Endothelial cell of umbilical vein (primary cell): Measurements from ENCODE around the gene ESAM. TPM values are rescaled to one million over a fixed set of nuclear protein-coding genes. Genes with fewer than 3 reads are reported as not detected.

Experiments used
- BruUV-seq: library from RNA; stranded (reverse); fragments of 400-500 nt; replicated peaks from 2 replicates; lab custom pipeline; 2021; lab: Mats Ljungman, UMichigan
- CTCF ChIA-PET: fragments of 300-600, 350-600 bp; sonication (Branson Sonifier 250); formaldehyde crosslinking; loops from one replicate; lab custom pipeline; 2021; ENCODE audit warnings: antibody characterized with exemption, inconsistent platforms; lab: Charles Lee
- POLR2A ChIA-PET: fragments of 300-600, 350-600 bp; sonication (Branson Sonifier 250); formaldehyde crosslinking; loops from one replicate; lab custom pipeline; 2021; ENCODE audit warnings: antibody characterized with exemption, inconsistent platforms; lab: Charles Lee
- DNase-seq: peaks from one replicate; pipeline ENCODE4 v3.0.0-alpha.2; 2011; ENCODE audit warnings: low read depth, low spot score
- FAIRE-seq: peaks from 2 replicates; lab custom pipeline; 2011; peaks lifted over from hg19 to GRCh38; lab: Jason Lieb, UNC
- H2AFZ ChIP-seq: 2 replicates; pipeline ENCODE4 v1.6.0; 2012; ENCODE audit warnings: low read depth, low read length, control low read depth, inconsistent platforms
- H3K27ac ChIP-seq: 2 replicates; pipeline ENCODE4 v1.5.1; 2011; ENCODE audit warnings: low read depth, mild to moderate bottlenecking, control low read depth, low read length, moderate library complexity; ENCODE audit not compliant: insufficient read depth
- H3K27me3 ChIP-seq, 2 experiments: 2 replicates each; pipeline versions ENCODE4 v1.6.0 to v1.6.1; 2011; ENCODE audit warnings: low read length in 2 of 2, mixed read lengths in 1 of 2; ENCODE audit not compliant: control insufficient read depth in 2 of 2, insufficient read depth in 2 of 2
- H3K36me3 ChIP-seq, 2 experiments: 2 replicates in 1 of 2; 3 replicates in 1 of 2; pipeline ENCODE4 v1.5.1; 2011; ENCODE audit warnings: low read length in 2 of 2, mild to moderate bottlenecking in 1 of 2, moderate library complexity in 1 of 2; ENCODE audit not compliant: control insufficient read depth in 2 of 2, insufficient read depth in 2 of 2; ENCODE audit errors: extremely low read depth in 1 of 2
- H3K4me1 ChIP-seq: 3 replicates; pipeline ENCODE4 v1.5.1; 2011; ENCODE audit warnings: mild to moderate bottlenecking, low read length; ENCODE audit not compliant: control insufficient read depth, insufficient read depth; ENCODE audit errors: extremely low read depth
- H3K4me2 ChIP-seq: 2 replicates; pipeline ENCODE4 v1.6.1; 2011; ENCODE audit warnings: low read length, control low read depth, mixed read lengths; ENCODE audit not compliant: insufficient read depth
- H3K4me3 ChIP-seq, 3 experiments: fragments of 200-600 bp in 1 of 3; sonication (generic), shearing (Covaris generic) in 1 of 3; replicated peaks in 1 of 3; 2 replicates each; pipeline ENCODE4 v1.5.1; 2011 to 2016; ENCODE audit warnings: control low read depth in 3 of 3, low read length in 3 of 3, mild to moderate bottlenecking in 2 of 3, inconsistent platforms in 1 of 3, low read depth in 1 of 3, moderate library complexity in 1 of 3; ENCODE audit not compliant: insufficient read depth in 1 of 3
- H3K79me2 ChIP-seq: 2 replicates; pipeline ENCODE4 v1.6.0; 2012; ENCODE audit warnings: low read length, inconsistent platforms; ENCODE audit not compliant: control insufficient read depth, insufficient read depth
- H3K9ac ChIP-seq: replicated peaks from 2 replicates; pipeline ENCODE3; 2011; ENCODE audit warnings: low read length, control low read depth; ENCODE audit not compliant: insufficient read depth; ENCODE audit errors: extremely low read depth
- H3K9me1 ChIP-seq: replicated peaks from 3 replicates; pipeline ENCODE4 v1.6.0; 2011; ENCODE audit warnings: mild to moderate bottlenecking, low read length; ENCODE audit not compliant: control insufficient read depth, insufficient read depth; ENCODE audit errors: extremely low read depth
- H3K9me3 ChIP-seq: replicated peaks from 2 replicates; pipeline ENCODE4 v1.5.1; 2012; ENCODE audit warnings: low read length, inconsistent platforms; ENCODE audit not compliant: control insufficient read depth, insufficient read depth
- H4K20me1 ChIP-seq: replicated peaks from 2 replicates; pipeline ENCODE3; 2011; ENCODE audit warnings: mild to moderate bottlenecking, low read length; ENCODE audit not compliant: control insufficient read depth, insufficient read depth; ENCODE audit errors: extremely low read depth
- FOS ChIP-seq: IDR thresholded peaks from 2 replicates; pipeline ENCODE4 v1.6.1; 2011; ENCODE audit warnings: mild to moderate bottlenecking, low read length, moderate library complexity, borderline replicate concordance; ENCODE audit not compliant: insufficient read depth
- JUN ChIP-seq: IDR thresholded peaks from 2 replicates; pipeline ENCODE4 v1.6.1; 2011; ENCODE audit warnings: borderline replicate concordance, low read depth; ENCODE audit not compliant: insufficient read length, insufficient read depth
- MYC ChIP-seq: IDR thresholded peaks from one replicate; pipeline ENCODE4 v1.6.1; 2011; ENCODE audit warnings: mild to moderate bottlenecking, low read depth, low read length
- POLR2AphosphoS5 ChIP-seq: IDR thresholded peaks from 2 replicates; pipeline ENCODE4 v1.6.1; 2012; ENCODE audit warnings: low read depth, mild to moderate bottlenecking, control low read depth, low read length, moderate library complexity; ENCODE audit not compliant: insufficient read depth
- dilution Hi-C: fragments of 300-500 bp; cut with MboI; formaldehyde crosslinking; loops from one replicate; pipeline ENCODE4 v1.15.0; 2019; ENCODE audit warnings: low sequenced_read_pairs; ENCODE audit not compliant: extremely low pct_ligation_motif_present
- intact Hi-C: fragments of 100-400 bp; cut with micrococcal nuclease; formaldehyde crosslinking; loops from one replicate; pipeline ENCODE4 v1.10.0; 2022
- polyA plus RNA-seq, 4 experiments: library from polyadenylated mRNA; depleted of rRNA in 3 of 4; stranded (reverse) in 3 of 4; unstranded in 1 of 4; fragments of >200 nt; gene quantifications; 2 replicates each; pipeline versions ENCODE4 v1.2.1 to v1.2.3, GENCODE V29; 2011 to 2012; ENCODE audit warnings: missing spikeins in 1 of 4
- total RNA-seq: library from RNA; stranded (reverse); gene quantifications from 2 replicates; pipeline ENCODE4 v1.2.3, GENCODE V29; 2021
- TF ChIP-seq, protein P1 (sequence below): IDR thresholded peaks from 2 replicates; pipeline ENCODE4 v1.6.1; 2011; ENCODE audit not compliant: insufficient read depth, insufficient read length
- TF ChIP-seq, protein P2 (sequence below), 2 donors: IDR thresholded peaks; 1 replicate in 1 of 2; 2 replicates in 1 of 2; pipeline ENCODE4 v1.5.1; 2011; ENCODE audit warnings: low read length in 2 of 2, mild to moderate bottlenecking in 2 of 2, moderate library complexity in 2 of 2, control low read depth in 1 of 2, inconsistent platforms in 1 of 2, low read depth in 1 of 2; ENCODE audit not compliant: insufficient read depth in 1 of 2; ENCODE audit errors: extremely low read depth in 1 of 2

Gene ESAM
- total and polyA plus RNA-seq, 2 donors (not counting 3 experiments of a cell fraction or from before 2014, with no cell fraction given), result 273 to 383 TPM

DNA sequence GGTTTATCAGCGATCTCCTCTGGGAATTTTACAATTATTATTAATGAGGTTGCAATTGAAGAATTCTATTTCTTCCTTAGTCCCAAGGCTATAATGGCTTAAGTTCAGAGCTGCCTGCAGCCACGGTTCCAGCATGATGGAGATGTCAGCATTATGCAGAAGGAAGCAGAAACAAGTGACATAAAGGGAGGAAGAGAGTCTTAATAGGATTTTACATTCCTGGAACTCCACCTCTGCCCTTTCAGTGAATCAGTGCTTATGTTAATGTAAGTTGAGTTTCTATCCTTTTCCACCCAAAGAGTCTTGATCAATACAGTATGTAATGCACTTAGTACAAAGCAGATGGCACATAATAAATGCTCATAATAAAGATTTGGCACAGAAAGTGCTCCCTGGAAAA lies 34.0 kb downstream of the ESAM start:
- H3K27ac ChIP-seq, result no peak overlapping the region
- no peaks in the 10 kb centered on the region for H3K9me1 ChIP-seq
- H3K79me2 ChIP-seq, result no peaks in the 10 kb centered on the region
- no peak overlapping the region for H2AFZ ChIP-seq
- FAIRE-seq, result no peak
- intact Hi-C loops, result no loop called here
- H3K4me3 ChIP-seq, result no peak overlapping the region
- no peak for DNase-seq
- ChIA-PET POLR2A (no interaction called here), CTCF (interaction anchor here (0.6 to 1.9 kb wide), 2 partner anchors 109 to 365 kb away, joined by 3 to 5 read pairs; no protein-coding TSS in a partner anchor)
- no peaks in the 10 kb centered on the region for H4K20me1 ChIP-seq
- dilution Hi-C loops, result no loop called here
- no peaks in the 10 kb centered on the region for H3K9me3 ChIP-seq
- H3K9ac ChIP-seq, result no peak overlapping the region
- no peaks in the 10 kb centered on the region for H3K27me3 ChIP-seq
- TF ChIP-seq, protein P1, sequence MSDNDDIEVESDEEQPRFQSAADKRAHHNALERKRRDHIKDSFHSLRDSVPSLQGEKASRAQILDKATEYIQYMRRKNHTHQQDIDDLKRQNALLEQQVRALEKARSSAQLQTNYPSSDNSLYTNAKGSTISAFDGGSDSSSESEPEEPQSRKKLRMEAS, result no peak
- TF ChIP-seq MYC (no peak), JUN (no peak)
- no peaks in the 10 kb centered on the region for H3K36me3 ChIP-seq
- no peak overlapping the region for H3K4me2 ChIP-seq
- BruUV-seq, result no TSS peak
- H3K4me1 ChIP-seq, result peaks cover 24% of the 10 kb centered on the region

DNA sequence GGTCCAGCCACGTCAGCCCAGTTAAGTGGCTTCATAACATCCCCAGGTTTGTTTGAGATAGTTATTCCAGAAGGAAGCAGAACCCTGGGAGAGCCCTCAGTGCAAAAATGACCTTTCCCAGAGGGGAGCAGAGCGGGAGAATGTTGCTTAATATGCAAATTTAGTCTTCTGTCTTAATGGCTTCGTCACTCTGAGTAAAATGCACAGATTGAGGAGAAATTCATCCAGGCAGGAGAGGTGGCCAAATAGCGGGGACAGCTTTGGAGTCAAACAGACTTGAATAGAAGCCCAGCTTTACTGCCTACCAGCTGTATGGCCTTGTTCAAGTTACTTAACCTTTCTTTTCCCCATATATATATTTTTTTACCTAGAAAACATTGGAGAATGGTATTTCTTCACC lies 34.6 kb downstream of the ESAM start:
- DNase-seq (no peak), FAIRE-seq (no peak)
- Histone ChIP-seq H3K9me3 (no peaks in the 10 kb centered on the region), H4K20me1 (no peaks in the 10 kb centered on the region), H3K79me2 (no peaks in the 10 kb centered on the region), H2AFZ (no peak overlapping the region), H3K9ac (no peak overlapping the region), H3K4me1 (peaks cover 24% of the 10 kb centered on the region), H3K27me3 (no peaks in the 10 kb centered on the region), H3K4me3 (no peak overlapping the region), H3K27ac (no peak overlapping the region), H3K36me3 (no peaks in the 10 kb centered on the region), H3K4me2 (no peak overlapping the region), H3K9me1 (no peaks in the 10 kb centered on the region)
- intact Hi-C loops, result no loop called here
- CTCF ChIA-PET, result interaction anchor here (1.9 kb wide), 1 partner anchor 109 kb away, joined by 5 read pairs; no protein-coding TSS in a partner anchor
- POLR2A ChIA-PET, result no interaction called here
- BruUV-seq, result no TSS peak
- dilution Hi-C loops, result no loop called here
- TF ChIP-seq, protein P2, sequence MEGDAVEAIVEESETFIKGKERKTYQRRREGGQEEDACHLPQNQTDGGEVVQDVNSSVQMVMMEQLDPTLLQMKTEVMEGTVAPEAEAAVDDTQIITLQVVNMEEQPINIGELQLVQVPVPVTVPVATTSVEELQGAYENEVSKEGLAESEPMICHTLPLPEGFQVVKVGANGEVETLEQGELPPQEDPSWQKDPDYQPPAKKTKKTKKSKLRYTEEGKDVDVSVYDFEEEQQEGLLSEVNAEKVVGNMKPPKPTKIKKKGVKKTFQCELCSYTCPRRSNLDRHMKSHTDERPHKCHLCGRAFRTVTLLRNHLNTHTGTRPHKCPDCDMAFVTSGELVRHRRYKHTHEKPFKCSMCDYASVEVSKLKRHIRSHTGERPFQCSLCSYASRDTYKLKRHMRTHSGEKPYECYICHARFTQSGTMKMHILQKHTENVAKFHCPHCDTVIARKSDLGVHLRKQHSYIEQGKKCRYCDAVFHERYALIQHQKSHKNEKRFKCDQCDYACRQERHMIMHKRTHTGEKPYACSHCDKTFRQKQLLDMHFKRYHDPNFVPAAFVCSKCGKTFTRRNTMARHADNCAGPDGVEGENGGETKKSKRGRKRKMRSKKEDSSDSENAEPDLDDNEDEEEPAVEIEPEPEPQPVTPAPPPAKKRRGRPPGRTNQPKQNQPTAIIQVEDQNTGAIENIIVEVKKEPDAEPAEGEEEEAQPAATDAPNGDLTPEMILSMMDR (IDR thresholded peaks at IDR 0.05; ENCODE audit: extremely low read depth in 1 of 2, insufficient read depth in 1 of 2, low read depth in 1 of 2, low read length in 2 of 2), result no peak
- TF ChIP-seq POLR2AphosphoS5, result no peak
- TF ChIP-seq MYC, result no peak
- TF ChIP-seq FOS, result no peak
